K562 (cell line): Measurements from ENCODE around the gene C7orf57. TPM values are rescaled to one million over a fixed set of nuclear protein-coding genes. Genes with fewer than 3 reads are reported as not detected.
A peak's percentile ranks its signal among the peaks of the same experiment; 100 is the strongest.

Experiments used
- ARHGAP35 ChIP-seq: fragments of 450-650 bp; IDR thresholded peaks from 2 replicates; pipeline ENCODE4 v1.6.1; 2018; ENCODE audit not compliant: partially characterized antibody
- CHD2 ChIP-seq: IDR thresholded peaks from 2 replicates; pipeline ENCODE4 v1.6.1; 2011; ENCODE audit warnings: low read depth, low read length
- DPF2 ChIP-seq: fragments of 450-650 bp; IDR thresholded peaks from 2 replicates; pipeline ENCODE4 v1.6.1; 2016
- ELF4 ChIP-seq: fragments of 450-650 bp; formaldehyde crosslinking; IDR thresholded peaks from 2 replicates; pipeline ENCODE4 v1.4.0; 2022; ENCODE audit warnings: missing genetic modification characterization
- ESRRA ChIP-seq: fragments of 450-650 bp; IDR thresholded peaks from 2 replicates; pipeline ENCODE4 v1.6.1; 2014; ENCODE audit warnings: low read depth, mild to moderate bottlenecking, moderate library complexity, borderline replicate concordance
- MEF2D ChIP-seq: conservative IDR thresholded peaks from 2 replicates; pipeline ENCODE4 v1.6.1; 2016; ENCODE audit warnings: low read depth, missing genetic modification characterization, missing compliant biosample characterization
- NCOR1 ChIP-seq: fragments of 450-650 bp; IDR thresholded peaks from 2 replicates; pipeline ENCODE4 v1.6.1; 2016; ENCODE audit warnings: mild to moderate bottlenecking, moderate library complexity
- OTX1 ChIP-seq: fragments of 450-650 bp; formaldehyde crosslinking; IDR thresholded peaks from 2 replicates; pipeline ENCODE4 v1.4.0; 2022; ENCODE audit warnings: mild to moderate bottlenecking
- PRPF4 ChIP-seq: fragments of 200-400 bp; formaldehyde crosslinking; IDR thresholded peaks from one replicate; pipeline ENCODE4 v1.6.1; 2017; ENCODE audit warnings: low read length, low read depth, mild to moderate bottlenecking; ENCODE audit not compliant: insufficient read depth, poor library complexity, severe bottlenecking
- RBM14 ChIP-seq: fragments of 200-400 bp; formaldehyde crosslinking; IDR thresholded peaks from 2 replicates; pipeline ENCODE4 v1.6.1; 2018; ENCODE audit warnings: low read depth, mild to moderate bottlenecking, low read length, moderate library complexity, borderline replicate concordance; ENCODE audit not compliant: insufficient read depth
- TEAD2 ChIP-seq: fragments of 450-650 bp; IDR thresholded peaks from 2 replicates; pipeline ENCODE4 v1.6.1; 2016; ENCODE audit warnings: missing genetic modification characterization, control low read depth, missing compliant biosample characterization
- TOE1 ChIP-seq, 2 experiments: fragments of 450-650 bp in 1 of 2; sonication (generic) in 1 of 2; formaldehyde crosslinking in 1 of 2; IDR thresholded peaks; 2 replicates each; pipeline versions ENCODE4 v1.7.1 to v1.8.0; 2016 to 2022; ENCODE audit warnings: borderline replicate concordance in 2 of 2, mild to moderate bottlenecking in 2 of 2, antibody characterized with exemption in 1 of 2, inconsistent platforms in 1 of 2, low read depth in 1 of 2, missing genetic modification reagents in 1 of 2, moderate library complexity in 1 of 2
- ZBTB34 ChIP-seq: fragments of 250-450 bp; sonication (Bioruptor Pico); IDR thresholded peaks from 2 replicates; pipeline ENCODE4 v1.8.0; 2021; ENCODE audit warnings: mild to moderate bottlenecking, moderate library complexity
- ZC3H4 ChIP-seq: sonication (generic); formaldehyde crosslinking; IDR thresholded peaks from 2 replicates; pipeline ENCODE4 v1.9.0; 2021; ENCODE audit warnings: missing genetic modification reagents, borderline replicate concordance
- ZNF263 ChIP-seq: sonication (generic); formaldehyde crosslinking; IDR thresholded peaks from 2 replicates; pipeline ENCODE4 v1.8.0; 2022; ENCODE audit warnings: mild to moderate bottlenecking, missing genetic modification reagents, borderline replicate concordance
- polyA plus RNA-seq, 8 experiments: library from polyadenylated mRNA; depleted of rRNA in 4 of 8; stranded (reverse) in 5 of 8; unstranded in 3 of 8; fragments of >200 nt; fragmentation: Nextera tagmentation in 2 of 8; fragmentation: Illumina TruSeq in 1 of 8; extraction: Ambion mirVana in 2 of 8; extraction: Trizol in 1 of 8; gene quantifications; 2 replicates each; pipeline versions ENCODE4 v1.2.1 to v1.2.3, GENCODE V29; 2011 to 2014; ENCODE audit warnings: inconsistent platforms in 1 of 8, missing spikeins in 1 of 8
- total RNA-seq, 7 experiments: library from RNA; depleted of rRNA in 6 of 7; stranded (reverse); fragments of >200 nt in 6 of 7; fragmentation: Illumina TruSeq in 2 of 7; extraction: Trizol in 2 of 7; gene quantifications; 2 replicates each; pipeline versions ENCODE4 v1.2.1 to v1.2.3, GENCODE V29; 2011 to 2021; ENCODE audit warnings: low replicate concordance in 1 of 7
- TF ChIP-seq, protein P1 (sequence below): fragments of 450-650 bp; IDR thresholded peaks from 2 replicates; pipeline ENCODE4 v1.6.1; 2016; ENCODE audit warnings: missing biosample characterization, missing genetic modification characterization
- TF ChIP-seq, protein P2 (sequence below): IDR thresholded peaks from 2 replicates; pipeline ENCODE4 v1.6.1; 2016; ENCODE audit warnings: missing genetic modification characterization, missing compliant biosample characterization
- TF ChIP-seq, protein P3 (sequence below): fragments of 250-450 bp; sonication (Bioruptor Pico); IDR thresholded peaks from 2 replicates; pipeline ENCODE4 v1.5.0; 2021; ENCODE audit warnings: mild to moderate bottlenecking, moderate library complexity
- TF ChIP-seq, protein P4 (sequence below): fragments of 450-650 bp; IDR thresholded peaks from 2 replicates; pipeline ENCODE4 v1.6.1; 2017; ENCODE audit warnings: mild to moderate bottlenecking, moderate library complexity

C7orf57 gene
- total and polyA plus RNA-seq, 9 of the 15 experiments (the other 6 are each of a cell fraction or from before 2014, with no cell fraction given): not detected

GRCh38 chr7:48084727-48085432 lies 49.5 kb downstream of the C7orf57 start (continued):
- TF ChIP-seq NCOR1 (peak; percentile 70), ZBTB34 (CRISPR knock-in tag) (no peak), CHD2 (no peak), RBM14 (no peak), MEF2D (tag) (no peak), ESRRA (peak; percentile 77; the same call in 1 of the 2 replicates), DPF2 (peak; percentile 94), TEAD2 (tag) (no peak), ELF4 (CRISPR knock-in tag) (no peak), ARHGAP35 (no peak), PRPF4 (no peak), TOE1 (IDR thresholded peaks at IDR 0.05; ENCODE audit: borderline replicate concordance) (no peak), TOE1 (CRISPR knock-in tag; IDR thresholded peaks at IDR 0.05; ENCODE audit: borderline replicate concordance, low read depth) (no peak), ZC3H4 (CRISPR knock-in tag) (no peak), ZNF263 (CRISPR knock-in tag) (no peak), OTX1 (CRISPR knock-in tag) (no peak)
- TF ChIP-seq, protein P1, sequence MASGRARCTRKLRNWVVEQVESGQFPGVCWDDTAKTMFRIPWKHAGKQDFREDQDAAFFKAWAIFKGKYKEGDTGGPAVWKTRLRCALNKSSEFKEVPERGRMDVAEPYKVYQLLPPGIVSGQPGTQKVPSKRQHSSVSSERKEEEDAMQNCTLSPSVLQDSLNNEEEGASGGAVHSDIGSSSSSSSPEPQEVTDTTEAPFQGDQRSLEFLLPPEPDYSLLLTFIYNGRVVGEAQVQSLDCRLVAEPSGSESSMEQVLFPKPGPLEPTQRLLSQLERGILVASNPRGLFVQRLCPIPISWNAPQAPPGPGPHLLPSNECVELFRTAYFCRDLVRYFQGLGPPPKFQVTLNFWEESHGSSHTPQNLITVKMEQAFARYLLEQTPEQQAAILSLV (tag): no peak
- TF ChIP-seq, protein P2, sequence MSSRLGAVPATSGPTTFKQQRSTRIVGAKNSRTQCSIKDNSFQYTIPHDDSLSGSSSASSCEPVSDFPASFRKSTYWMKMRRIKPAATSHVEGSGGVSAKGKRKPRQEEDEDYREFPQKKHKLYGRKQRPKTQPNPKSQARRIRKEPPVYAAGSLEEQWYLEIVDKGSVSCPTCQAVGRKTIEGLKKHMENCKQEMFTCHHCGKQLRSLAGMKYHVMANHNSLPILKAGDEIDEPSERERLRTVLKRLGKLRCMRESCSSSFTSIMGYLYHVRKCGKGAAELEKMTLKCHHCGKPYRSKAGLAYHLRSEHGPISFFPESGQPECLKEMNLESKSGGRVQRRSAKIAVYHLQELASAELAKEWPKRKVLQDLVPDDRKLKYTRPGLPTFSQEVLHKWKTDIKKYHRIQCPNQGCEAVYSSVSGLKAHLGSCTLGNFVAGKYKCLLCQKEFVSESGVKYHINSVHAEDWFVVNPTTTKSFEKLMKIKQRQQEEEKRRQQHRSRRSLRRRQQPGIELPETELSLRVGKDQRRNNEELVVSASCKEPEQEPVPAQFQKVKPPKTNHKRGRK: no peak
- TF ChIP-seq, protein P3, sequence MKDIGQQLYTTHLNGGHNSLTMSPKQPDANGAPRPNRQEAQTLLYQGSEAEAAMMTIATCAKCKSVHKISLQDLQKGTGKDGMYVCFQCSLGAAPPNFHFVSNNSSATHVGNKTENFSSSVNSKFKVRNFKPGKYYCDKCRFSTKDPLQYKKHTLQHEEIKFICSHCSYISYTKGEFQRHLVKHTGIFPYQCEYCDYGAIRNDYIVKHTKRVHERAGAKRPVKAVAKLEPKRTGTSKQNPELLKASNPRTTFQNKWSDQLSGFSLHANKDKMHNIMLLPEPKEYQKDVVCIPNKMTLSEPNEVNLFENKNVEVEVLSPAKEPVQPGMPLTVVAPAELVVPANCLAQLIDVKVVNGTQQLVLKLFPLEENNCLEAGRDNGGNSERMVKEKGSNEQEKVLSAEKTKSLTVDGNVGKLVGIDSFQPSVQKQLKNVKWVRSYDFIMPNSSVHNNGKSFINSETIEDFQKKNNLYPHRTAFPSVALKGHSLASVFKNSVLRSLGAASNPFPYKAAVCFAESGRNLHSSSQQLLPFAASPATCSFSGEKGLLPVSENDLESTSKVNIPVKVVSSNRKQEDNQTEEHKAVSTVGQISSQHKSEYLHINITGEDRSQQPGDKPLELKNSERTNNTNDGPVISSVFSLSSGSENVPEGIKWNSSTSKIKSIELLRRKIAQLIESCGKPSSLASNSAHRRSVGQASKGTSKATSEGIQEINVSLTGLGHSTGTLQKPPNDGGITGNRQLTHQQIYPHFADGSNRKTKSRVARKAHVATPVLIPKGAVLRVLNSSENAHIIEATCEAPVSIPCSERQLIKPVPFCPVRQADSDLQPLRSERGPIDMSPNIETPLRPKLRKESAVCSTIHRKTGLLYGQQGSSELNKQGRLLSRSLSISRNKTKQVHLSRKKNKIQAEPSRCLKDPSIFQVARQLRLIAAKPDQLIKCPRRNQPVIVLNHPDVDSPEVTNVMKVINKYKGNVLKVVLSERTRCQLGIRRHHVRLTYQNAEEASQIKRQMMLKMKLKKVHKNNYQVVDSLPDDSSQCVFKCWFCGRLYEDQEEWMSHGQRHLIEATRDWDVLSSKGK (CRISPR knock-in tag): no peak
- TF ChIP-seq, protein P4, sequence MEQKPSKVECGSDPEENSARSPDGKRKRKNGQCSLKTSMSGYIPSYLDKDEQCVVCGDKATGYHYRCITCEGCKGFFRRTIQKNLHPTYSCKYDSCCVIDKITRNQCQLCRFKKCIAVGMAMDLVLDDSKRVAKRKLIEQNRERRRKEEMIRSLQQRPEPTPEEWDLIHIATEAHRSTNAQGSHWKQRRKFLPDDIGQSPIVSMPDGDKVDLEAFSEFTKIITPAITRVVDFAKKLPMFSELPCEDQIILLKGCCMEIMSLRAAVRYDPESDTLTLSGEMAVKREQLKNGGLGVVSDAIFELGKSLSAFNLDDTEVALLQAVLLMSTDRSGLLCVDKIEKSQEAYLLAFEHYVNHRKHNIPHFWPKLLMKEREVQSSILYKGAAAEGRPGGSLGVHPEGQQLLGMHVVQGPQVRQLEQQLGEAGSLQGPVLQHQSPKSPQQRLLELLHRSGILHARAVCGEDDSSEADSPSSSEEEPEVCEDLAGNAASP: no peak
